C4-2B (cell line): ENCODE measurements around the gene ANO3.

Experiments
- H3K27ac ChIP-seq: fragments of 450-650 bp; 2 replicates; pipeline ENCODE4 v1.5.1; 2017
- CTCF ChIP-seq: fragments of 450-650 bp; conservative IDR thresholded peaks from 2 replicates; pipeline ENCODE4 v1.5.1; 2017; ENCODE audit warnings: mild to moderate bottlenecking
- ZFX ChIP-seq: fragments of 450-650 bp; IDR thresholded peaks from 2 replicates; pipeline ENCODE4 v1.6.1; 2017

The ANO3 gene

GRCh38 chr11:26321516-26321915 is 10.4 kb upstream of the ANO3 start:
- H3K27ac ChIP-seq: no peak overlapping the region
- no peak for TF ChIP-seq ZFX

- TF ChIP-seq CTCF (no peak), ZFX (no peak)
- no peak overlapping the region for H3K27ac ChIP-seq
Measured at GRCh38 chr11:26322335-26323067, 9.4 kb upstream of the ANO3 start.

GRCh38 chr11:26323837-26324236 is 8.1 kb upstream of the ANO3 start:
- no peak overlapping the region for H3K27ac ChIP-seq
- TF ChIP-seq CTCF (no peak), ZFX (no peak)

GRCh38 chr11:26324270-26324669 is 7.7 kb upstream of the ANO3 start:
- TF ChIP-seq CTCF (no peak), ZFX (no peak)
- no peak overlapping the region for H3K27ac ChIP-seq

- no peak overlapping the region for H3K27ac ChIP-seq
- no peak for TF ChIP-seq ZFX
- TF ChIP-seq CTCF: no peak
Measured at GRCh38 chr11:26326793-26327400, 5.0 kb upstream of the ANO3 start.

- no peak for TF ChIP-seq CTCF
- TF ChIP-seq ZFX: no peak
- no peak overlapping the region for H3K27ac ChIP-seq
Measured at GRCh38 chr11:26329206-26329605, 2.7 kb upstream of the ANO3 start.

- no peak for TF ChIP-seq ZFX
- TF ChIP-seq CTCF: no peak
- no peak overlapping the region for H3K27ac ChIP-seq
Measured at GRCh38 chr11:26330262-26330661, 1.7 kb upstream of the ANO3 start.

GRCh38 chr11:26332572-26332915 is 614 bp downstream of the ANO3 start:
- H3K27ac ChIP-seq: no peak overlapping the region
- TF ChIP-seq CTCF: no peak
- no peak for TF ChIP-seq ZFX
